Keratinocyte (primary cell): ENCODE data around the gene TMEM183A. TPM values are rescaled to one million over a fixed set of nuclear protein-coding genes. Genes with fewer than 3 reads are reported as not detected.

Source experiments
- DNase-seq: peaks from one replicate; pipeline ENCODE4 v3.0.0-alpha.2; 2011; ENCODE audit warnings: low read depth, missing footprints, low spot score
- FAIRE-seq: peaks from 2 replicates; lab custom pipeline; 2011; peaks lifted over from hg19 to GRCh38; lab: Jason Lieb, UNC
- H2AFZ ChIP-seq: 2 replicates; pipeline ENCODE4 v1.6.0; 2012; ENCODE audit warnings: low read length, control low read depth, inconsistent platforms; ENCODE audit not compliant: control insufficient read depth
- H3K27ac ChIP-seq: 2 replicates; pipeline ENCODE4 v1.5.1; 2011; ENCODE audit warnings: low read length; ENCODE audit not compliant: control insufficient read depth, insufficient read depth
- H3K27me3 ChIP-seq: 3 replicates; pipeline ENCODE4 v1.6.0; 2011; ENCODE audit warnings: low read length; ENCODE audit not compliant: control insufficient read depth, insufficient read depth; ENCODE audit errors: extremely low read depth
- H3K36me3 ChIP-seq, 2 experiments: 2 replicates in 1 of 2; 3 replicates in 1 of 2; pipeline ENCODE4 v1.5.1; 2011; ENCODE audit warnings: low read length in 2 of 2, mild to moderate bottlenecking in 1 of 2; ENCODE audit not compliant: control insufficient read depth in 2 of 2, insufficient read depth in 2 of 2; ENCODE audit errors: extremely low read depth in 1 of 2
- H3K4me1 ChIP-seq: 3 replicates; pipeline ENCODE4 v1.5.1; 2011; ENCODE audit warnings: low read length; ENCODE audit not compliant: control insufficient read depth, insufficient read depth; ENCODE audit errors: extremely low read depth
- H3K4me2 ChIP-seq: 3 replicates; pipeline ENCODE4 v1.6.0; 2011; ENCODE audit warnings: low read depth, low read length; ENCODE audit not compliant: control insufficient read depth, insufficient read depth; ENCODE audit errors: extremely low read depth
- H3K4me3 ChIP-seq, 3 experiments: fragments of 200-600 bp in 1 of 3; sonication (generic) in 1 of 3; 2 replicates in 2 of 3; 3 replicates in 1 of 3; pipeline ENCODE4 v1.5.1; 2011 to 2016; ENCODE audit warnings: low read length in 3 of 3, mild to moderate bottlenecking in 3 of 3, control low read depth in 2 of 3, inconsistent platforms in 1 of 3, low read depth in 1 of 3, mixed read lengths in 1 of 3, mixed run types in 1 of 3, moderate library complexity in 1 of 3; ENCODE audit not compliant: control insufficient read depth in 2 of 3, insufficient read depth in 2 of 3; ENCODE audit errors: extremely low read depth in 1 of 3
- H3K79me2 ChIP-seq: 2 replicates; pipeline ENCODE4 v1.6.0; 2012; ENCODE audit warnings: low read length; ENCODE audit not compliant: control insufficient read depth, insufficient read depth
- H3K9ac ChIP-seq: 3 replicates; pipeline ENCODE4 v1.6.0; 2011; ENCODE audit warnings: low read length; ENCODE audit not compliant: control insufficient read depth, insufficient read depth; ENCODE audit errors: extremely low read depth
- H3K9me1 ChIP-seq: 3 replicates; pipeline ENCODE4 v1.6.0; 2011; ENCODE audit warnings: low read length; ENCODE audit not compliant: control insufficient read depth, insufficient read depth; ENCODE audit errors: extremely low read depth
- H3K9me3 ChIP-seq: 2 replicates; pipeline ENCODE4 v1.5.1; 2012; ENCODE audit warnings: low read depth, low read length; ENCODE audit not compliant: control insufficient read depth
- H4K20me1 ChIP-seq: 3 replicates; pipeline ENCODE4 v1.6.0; 2011; ENCODE audit warnings: low read length; ENCODE audit not compliant: control insufficient read depth, insufficient read depth; ENCODE audit errors: extremely low read depth
- EZH2 ChIP-seq: IDR thresholded peaks from one replicate; pipeline ENCODE4 v1.6.1; 2012; ENCODE audit warnings: inconsistent platforms, mild to moderate bottlenecking, low read length, moderate library complexity
- dilution Hi-C: fragments of 300-500 bp; cut with MboI; formaldehyde crosslinking; loops from one replicate; pipeline ENCODE4 v1.7.0; 2020; ENCODE audit warnings: low sequenced_read_pairs; ENCODE audit not compliant: extremely low pct_ligation_motif_present
- polyA plus RNA-seq, 5 experiments: library from polyadenylated mRNA; depleted of rRNA in 3 of 5; stranded (reverse) in 3 of 5; stranded (forward) in 1 of 5; unstranded in 1 of 5; fragments of >200 nt; gene quantifications; 1 replicate in 1 of 5; 2 replicates in 3 of 5; 3 replicates in 1 of 5; pipeline versions ENCODE4 v1.2.1 to v1.2.3, GENCODE V29; 2011 to 2012; ENCODE audit warnings: missing spikeins in 2 of 5, low read depth in 1 of 5, low replicate concordance in 1 of 5
- TF ChIP-seq, protein P1 (sequence below), 3 experiments: IDR thresholded peaks in 1 of 3; conservative IDR thresholded peaks in 1 of 3; optimal IDR thresholded peaks in 1 of 3; 2 replicates in 2 of 3; 3 replicates in 1 of 3; pipeline versions ENCODE3 to v1.5.1; 2011; ENCODE audit warnings: low read length in 3 of 3, mild to moderate bottlenecking in 3 of 3, moderate library complexity in 2 of 3, control low read depth in 1 of 3, inconsistent platforms in 1 of 3; ENCODE audit not compliant: insufficient read depth in 2 of 3; ENCODE audit errors: extremely low read depth in 1 of 3

TMEM183A gene
- polyA plus RNA-seq, 1 donor (not counting 4 experiments of a cell fraction or from before 2014, with no cell fraction given): 88.2 TPM

DNA sequence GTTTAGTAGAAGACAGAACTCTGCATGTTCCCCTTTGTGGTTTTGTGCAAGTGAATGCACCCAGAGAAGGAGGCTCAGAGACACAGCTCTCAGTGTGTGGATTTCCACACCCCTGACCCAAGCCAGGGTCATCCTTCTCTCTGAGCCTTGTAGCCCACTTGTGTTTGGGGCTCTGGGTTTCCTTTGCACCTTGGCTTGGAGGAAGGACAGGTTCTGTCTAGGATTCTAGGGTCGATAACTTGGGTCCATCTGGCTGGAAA lies 51.4 kb downstream of the TMEM183A start:
- Histone ChIP-seq H4K20me1 (no peaks in the 10 kb centered on the region), H3K4me3 (no peak overlapping the region), H3K27ac (no peak overlapping the region), H3K9me1 (no peaks in the 10 kb centered on the region), H3K9me3 (no peaks in the 10 kb centered on the region), H3K4me2 (no peak overlapping the region), H3K79me2 (no peaks in the 10 kb centered on the region), H3K4me1 (no peaks in the 10 kb centered on the region), H3K36me3 (peaks cover 0 to 1% of the 10 kb centered on the region in 2 experiments), H3K9ac (no peak overlapping the region), H3K27me3 (peaks cover 31% of the 10 kb centered on the region), H2AFZ (no peak overlapping the region)
- FAIRE-seq (no peak), DNase-seq (no peak)
- dilution Hi-C loops: no loop called here
- TF ChIP-seq, protein P1, sequence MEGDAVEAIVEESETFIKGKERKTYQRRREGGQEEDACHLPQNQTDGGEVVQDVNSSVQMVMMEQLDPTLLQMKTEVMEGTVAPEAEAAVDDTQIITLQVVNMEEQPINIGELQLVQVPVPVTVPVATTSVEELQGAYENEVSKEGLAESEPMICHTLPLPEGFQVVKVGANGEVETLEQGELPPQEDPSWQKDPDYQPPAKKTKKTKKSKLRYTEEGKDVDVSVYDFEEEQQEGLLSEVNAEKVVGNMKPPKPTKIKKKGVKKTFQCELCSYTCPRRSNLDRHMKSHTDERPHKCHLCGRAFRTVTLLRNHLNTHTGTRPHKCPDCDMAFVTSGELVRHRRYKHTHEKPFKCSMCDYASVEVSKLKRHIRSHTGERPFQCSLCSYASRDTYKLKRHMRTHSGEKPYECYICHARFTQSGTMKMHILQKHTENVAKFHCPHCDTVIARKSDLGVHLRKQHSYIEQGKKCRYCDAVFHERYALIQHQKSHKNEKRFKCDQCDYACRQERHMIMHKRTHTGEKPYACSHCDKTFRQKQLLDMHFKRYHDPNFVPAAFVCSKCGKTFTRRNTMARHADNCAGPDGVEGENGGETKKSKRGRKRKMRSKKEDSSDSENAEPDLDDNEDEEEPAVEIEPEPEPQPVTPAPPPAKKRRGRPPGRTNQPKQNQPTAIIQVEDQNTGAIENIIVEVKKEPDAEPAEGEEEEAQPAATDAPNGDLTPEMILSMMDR (optimal IDR thresholded peaks at IDR 0.05 in 1 of 3, IDR thresholded peaks at IDR 0.05 in 1 of 3, conservative IDR thresholded peaks at IDR 0.05 in 1 of 3; ENCODE audit: extremely low read depth in 1 of 3, insufficient read depth in 2 of 3, low read length in 3 of 3): no peak
- TF ChIP-seq EZH2: no peak

GRCh38 chr1:203059485-203059884 lies 52.3 kb downstream of the TMEM183A start:
- no peaks in the 10 kb centered on the region for H3K79me2 ChIP-seq
- no peak overlapping the region for H3K9ac ChIP-seq
- H3K4me1 ChIP-seq: no peaks in the 10 kb centered on the region
- no peak overlapping the region for H3K4me2 ChIP-seq
- no peak overlapping the region for H3K27ac ChIP-seq
- TF ChIP-seq EZH2: no peak
- TF ChIP-seq, protein P1 (optimal IDR thresholded peaks at IDR 0.05 in 1 of 3, IDR thresholded peaks at IDR 0.05 in 1 of 3, conservative IDR thresholded peaks at IDR 0.05 in 1 of 3; ENCODE audit: extremely low read depth in 1 of 3, insufficient read depth in 2 of 3, low read length in 3 of 3): no peak
- H2AFZ ChIP-seq: no peak overlapping the region
- FAIRE-seq (no peak), DNase-seq (no peak)
- H3K36me3 ChIP-seq: peaks cover 0 to 1% of the 10 kb centered on the region in 2 experiments
- H3K9me3 ChIP-seq: no peaks in the 10 kb centered on the region
- no peaks in the 10 kb centered on the region for H3K9me1 ChIP-seq
- peaks cover 31% of the 10 kb centered on the region for H3K27me3 ChIP-seq
- no peak overlapping the region for H3K4me3 ChIP-seq
- no peaks in the 10 kb centered on the region for H4K20me1 ChIP-seq
- dilution Hi-C loops: no loop called here
